ENCODE measurements around the gene WDFY2.

WDFY2 gene

GRCh38 chr13:51799261-51799660 is 215.0 kb downstream of the WDFY2 start:
- DNase-seq (ENCODE audit: low spot score), result no peak

- DNase-seq (ENCODE audit: low spot score), result no peak
Measured at GRCh38 chr13:51800486-51800885, 216.2 kb downstream of the WDFY2 start.

- DNase-seq (ENCODE audit: low spot score), result no peak
Measured at GRCh38 chr13:51801631-51802099, 217.4 kb downstream of the WDFY2 start.

- no peak for DNase-seq (ENCODE audit: low spot score)
Measured at GRCh38 chr13:51802631-51803418, 218.6 kb downstream of the WDFY2 start.

GRCh38 chr13:51803422-51804294 is 219.4 kb downstream of the WDFY2 start, which contains the start of gene DHRS12:
DHRS12 (minus strand) TSS chr13:51804163; CDS start chr13:51799659, 4,504 bp downstream.
- DNase-seq (ENCODE audit: low spot score), result peak; percentile 88

GRCh38 chr13:51804295-51805172 is 220.3 kb downstream of the WDFY2 start:
- DNase-seq (ENCODE audit: low spot score), result peak; percentile 8

- no peak for DNase-seq (ENCODE audit: low spot score)
Measured at GRCh38 chr13:51805313-51805712, 221.1 kb downstream of the WDFY2 start.

GRCh38 chr13:51805925-51806324 is 221.7 kb downstream of the WDFY2 start:
- DNase-seq (ENCODE audit: low spot score), result no peak

GRCh38 chr13:51806566-51806965 is 222.3 kb downstream of the WDFY2 start:
- peak; percentile 30 for DNase-seq (ENCODE audit: low spot score)

GRCh38 chr13:51807041-51807440 is 222.8 kb downstream of the WDFY2 start:
- no peak for DNase-seq (ENCODE audit: low spot score)

GRCh38 chr13:51808811-51809210 is 224.5 kb downstream of the WDFY2 start:
- DNase-seq (ENCODE audit: low spot score), result no peak

GRCh38 chr13:51811046-51811445 is 226.8 kb downstream of the WDFY2 start:
- DNase-seq (ENCODE audit: low spot score), result no peak

GRCh38 chr13:51811920-51812451 is 227.7 kb downstream of the WDFY2 start:
- no peak for DNase-seq (ENCODE audit: low spot score)

- no peak for DNase-seq (ENCODE audit: low spot score)
Measured at GRCh38 chr13:51814071-51814470, 229.8 kb downstream of the WDFY2 start.

- DNase-seq (ENCODE audit: low spot score), result peak; percentile 67
Measured at GRCh38 chr13:51814825-51815650, 230.8 kb downstream of the WDFY2 start.

- no peak for DNase-seq (ENCODE audit: low spot score)
Measured at GRCh38 chr13:51815848-51816247, 231.6 kb downstream of the WDFY2 start.

GRCh38 chr13:51816604-51817249 is 232.5 kb downstream of the WDFY2 start:
- DNase-seq (ENCODE audit: low spot score), result no peak

All from RKO (cell line).